GM12878 (cell line): ENCODE measurements around the gene TTLL13.

ENCODE experiments used
- EZH2 ChIP-seq: IDR thresholded peaks from 2 replicates; pipeline ENCODE4 v1.6.1; 2012; ENCODE audit warnings: low read depth, mild to moderate bottlenecking, control low read depth, inconsistent platforms, low read length, borderline replicate concordance; ENCODE audit not compliant: control insufficient read depth
- POLR2A ChIP-seq: IDR thresholded peaks from 2 replicates; pipeline ENCODE4 v1.6.1; 2011; ENCODE audit warnings: low read depth, mild to moderate bottlenecking, low read length
- TF ChIP-seq, protein P1 (sequence below): fragments of 450-650 bp; IDR thresholded peaks from 2 replicates; pipeline ENCODE4 v1.6.1; 2017; ENCODE audit warnings: mild to moderate bottlenecking
- TF ChIP-seq, protein P2 (sequence below), 3 experiments: IDR thresholded peaks in 2 of 3; conservative IDR thresholded peaks in 1 of 3; 2 replicates each; pipeline ENCODE4 v1.5.1; 2011; ENCODE audit warnings: low read depth in 3 of 3, low read length in 3 of 3, mild to moderate bottlenecking in 3 of 3, control low read depth in 2 of 3, moderate library complexity in 2 of 3, inconsistent platforms in 1 of 3, mixed read lengths in 1 of 3; ENCODE audit not compliant: control insufficient read depth in 2 of 3, insufficient read depth in 1 of 3; ENCODE audit errors: extremely low read depth in 1 of 3

DNA sequence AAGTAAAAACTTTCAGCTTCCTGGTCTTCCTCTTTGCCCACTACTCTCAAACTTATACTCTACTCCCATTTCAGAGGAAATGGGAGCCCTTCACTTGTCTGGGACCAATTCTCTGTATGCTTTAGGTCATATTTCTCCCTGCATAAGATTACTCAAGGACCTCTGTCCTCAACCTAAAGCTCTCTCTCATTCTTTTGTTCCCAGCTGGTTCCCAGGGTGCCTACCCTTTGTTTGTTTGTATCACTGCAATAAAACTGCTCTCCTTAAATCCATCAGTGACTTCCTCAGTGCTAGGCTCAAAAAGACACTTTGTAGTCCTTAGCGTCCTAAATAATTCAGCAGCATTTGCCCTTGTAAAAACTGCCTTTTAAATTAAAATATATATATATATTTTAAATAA is 19.1 kb downstream of the TTLL13 start:
- TF ChIP-seq, protein P1, sequence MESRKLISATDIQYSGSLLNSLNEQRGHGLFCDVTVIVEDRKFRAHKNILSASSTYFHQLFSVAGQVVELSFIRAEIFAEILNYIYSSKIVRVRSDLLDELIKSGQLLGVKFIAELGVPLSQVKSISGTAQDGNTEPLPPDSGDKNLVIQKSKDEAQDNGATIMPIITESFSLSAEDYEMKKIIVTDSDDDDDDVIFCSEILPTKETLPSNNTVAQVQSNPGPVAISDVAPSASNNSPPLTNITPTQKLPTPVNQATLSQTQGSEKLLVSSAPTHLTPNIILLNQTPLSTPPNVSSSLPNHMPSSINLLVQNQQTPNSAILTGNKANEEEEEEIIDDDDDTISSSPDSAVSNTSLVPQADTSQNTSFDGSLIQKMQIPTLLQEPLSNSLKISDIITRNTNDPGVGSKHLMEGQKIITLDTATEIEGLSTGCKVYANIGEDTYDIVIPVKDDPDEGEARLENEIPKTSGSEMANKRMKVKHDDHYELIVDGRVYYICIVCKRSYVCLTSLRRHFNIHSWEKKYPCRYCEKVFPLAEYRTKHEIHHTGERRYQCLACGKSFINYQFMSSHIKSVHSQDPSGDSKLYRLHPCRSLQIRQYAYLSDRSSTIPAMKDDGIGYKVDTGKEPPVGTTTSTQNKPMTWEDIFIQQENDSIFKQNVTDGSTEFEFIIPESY: no peak
- TF ChIP-seq POLR2A (no peak), EZH2 (no peak)
- TF ChIP-seq, protein P2, sequence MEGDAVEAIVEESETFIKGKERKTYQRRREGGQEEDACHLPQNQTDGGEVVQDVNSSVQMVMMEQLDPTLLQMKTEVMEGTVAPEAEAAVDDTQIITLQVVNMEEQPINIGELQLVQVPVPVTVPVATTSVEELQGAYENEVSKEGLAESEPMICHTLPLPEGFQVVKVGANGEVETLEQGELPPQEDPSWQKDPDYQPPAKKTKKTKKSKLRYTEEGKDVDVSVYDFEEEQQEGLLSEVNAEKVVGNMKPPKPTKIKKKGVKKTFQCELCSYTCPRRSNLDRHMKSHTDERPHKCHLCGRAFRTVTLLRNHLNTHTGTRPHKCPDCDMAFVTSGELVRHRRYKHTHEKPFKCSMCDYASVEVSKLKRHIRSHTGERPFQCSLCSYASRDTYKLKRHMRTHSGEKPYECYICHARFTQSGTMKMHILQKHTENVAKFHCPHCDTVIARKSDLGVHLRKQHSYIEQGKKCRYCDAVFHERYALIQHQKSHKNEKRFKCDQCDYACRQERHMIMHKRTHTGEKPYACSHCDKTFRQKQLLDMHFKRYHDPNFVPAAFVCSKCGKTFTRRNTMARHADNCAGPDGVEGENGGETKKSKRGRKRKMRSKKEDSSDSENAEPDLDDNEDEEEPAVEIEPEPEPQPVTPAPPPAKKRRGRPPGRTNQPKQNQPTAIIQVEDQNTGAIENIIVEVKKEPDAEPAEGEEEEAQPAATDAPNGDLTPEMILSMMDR (IDR thresholded peaks at IDR 0.05 in 2 of 3, conservative IDR thresholded peaks at IDR 0.05 in 1 of 3; ENCODE audit: control insufficient read depth in 2 of 3, extremely low read depth in 1 of 3, insufficient read depth in 1 of 3, low read depth in 3 of 3, low read length in 3 of 3): no peak
